NCI-H460 (cell line): ENCODE data around the gene EHF. TPM values are rescaled to one million over a fixed set of nuclear protein-coding genes. Genes with fewer than 3 reads are reported as not detected.

Experiments used
- DNase-seq: peaks from one replicate; pipeline ENCODE4 v3.0.0-alpha.2; 2016; ENCODE audit warnings: low read depth; ENCODE audit errors: extremely low read depth
- total RNA-seq: library from RNA; depleted of rRNA; stranded (reverse); fragments of >200 nt; shearing (Covaris generic); gene quantifications from 2 replicates; pipeline ENCODE4 v1.2.3, GENCODE V29; 2014

The EHF gene
- total RNA-seq, 1 experiment from 2014 or later = 0.10 TPM

DNA sequence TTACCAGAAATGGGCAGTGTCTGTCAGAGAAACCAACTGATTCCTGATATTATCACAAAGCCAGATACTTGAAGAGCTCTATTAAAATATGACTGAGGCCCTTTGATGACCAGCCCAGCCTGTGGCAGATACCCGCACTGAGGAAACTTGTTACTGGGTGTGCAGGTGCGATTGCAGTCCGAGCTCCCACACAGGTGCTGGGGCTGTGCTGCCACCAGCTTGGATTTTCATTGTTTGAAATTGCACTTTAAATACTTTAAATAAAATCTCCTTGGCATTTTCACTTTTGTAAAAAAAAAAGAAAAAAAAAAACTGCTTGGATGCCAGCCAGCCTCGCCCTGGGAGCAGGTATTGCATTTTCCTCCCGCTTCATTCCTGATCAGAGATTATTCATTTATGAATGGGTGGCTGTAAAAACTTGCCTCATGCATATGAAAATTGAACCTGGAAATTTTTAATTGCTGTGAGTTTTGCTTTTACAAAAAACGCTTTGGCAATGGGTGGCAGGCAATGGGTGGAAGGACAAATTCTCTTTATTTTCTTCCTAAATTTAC, 21.2 kb downstream of the EHF start:
- DNase-seq = no peak

DNA sequence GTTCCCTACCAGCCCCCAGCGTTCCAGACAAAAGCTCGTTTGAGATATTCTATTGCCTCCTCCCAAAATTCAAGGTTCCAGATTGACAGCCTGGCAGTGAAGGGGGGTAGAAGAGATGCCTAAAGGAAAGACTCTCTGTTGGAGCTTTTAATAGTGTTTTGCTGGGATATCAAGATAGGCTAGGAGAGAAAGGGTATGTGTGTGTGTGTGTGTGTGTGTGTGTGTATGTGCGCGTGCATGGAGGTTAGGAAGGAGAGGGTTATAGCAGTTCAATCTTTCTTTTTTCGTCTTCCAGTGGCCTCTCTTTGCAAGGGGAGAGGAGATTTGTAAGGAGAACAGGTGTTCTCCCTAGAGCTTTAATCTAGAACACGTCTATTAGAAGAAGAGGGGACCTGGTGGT, 22.0 kb downstream of the EHF start:
- DNase-seq = no peak

DNA sequence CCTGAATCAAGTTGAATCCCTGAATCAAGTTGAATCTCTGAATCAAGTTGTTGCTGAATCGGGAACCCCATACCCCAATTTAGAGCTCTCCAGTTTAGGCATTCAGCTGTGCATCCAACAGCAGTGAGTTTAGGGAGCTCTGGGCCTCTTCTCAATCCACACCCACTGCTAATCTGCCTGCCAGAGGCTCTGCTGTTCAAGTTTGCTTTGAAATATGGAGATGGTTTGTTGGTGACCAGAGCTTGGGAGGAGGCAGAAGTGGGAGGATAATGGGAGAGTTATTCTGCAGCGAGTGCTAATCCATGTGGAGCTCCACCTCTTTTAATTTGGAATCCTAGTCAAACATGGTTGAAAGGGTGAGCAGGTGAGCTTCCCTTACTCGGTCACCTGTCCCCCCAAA, 22.4 kb downstream of the EHF start:
- no peak for DNase-seq

DNA sequence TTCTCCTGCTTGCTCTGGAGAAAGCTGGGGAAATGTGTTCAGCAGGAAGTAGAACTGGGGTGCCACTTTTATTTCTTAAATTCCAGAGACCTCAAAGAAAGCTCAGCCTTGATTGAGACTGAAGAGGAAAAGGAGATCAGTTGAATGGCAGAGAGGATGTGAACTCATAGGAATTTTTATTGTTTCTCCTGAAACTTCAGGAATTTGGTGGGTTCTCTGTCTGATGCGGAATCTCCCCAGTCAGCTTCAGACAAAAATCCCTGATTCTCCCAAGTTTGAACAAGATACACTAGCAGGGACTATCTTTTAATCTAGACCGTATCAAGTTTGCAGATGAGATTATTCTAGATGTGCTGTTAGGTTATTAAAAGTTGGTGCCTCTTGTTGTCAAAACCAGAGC, 23.0 kb downstream of the EHF start:
- DNase-seq = no peak

DNA sequence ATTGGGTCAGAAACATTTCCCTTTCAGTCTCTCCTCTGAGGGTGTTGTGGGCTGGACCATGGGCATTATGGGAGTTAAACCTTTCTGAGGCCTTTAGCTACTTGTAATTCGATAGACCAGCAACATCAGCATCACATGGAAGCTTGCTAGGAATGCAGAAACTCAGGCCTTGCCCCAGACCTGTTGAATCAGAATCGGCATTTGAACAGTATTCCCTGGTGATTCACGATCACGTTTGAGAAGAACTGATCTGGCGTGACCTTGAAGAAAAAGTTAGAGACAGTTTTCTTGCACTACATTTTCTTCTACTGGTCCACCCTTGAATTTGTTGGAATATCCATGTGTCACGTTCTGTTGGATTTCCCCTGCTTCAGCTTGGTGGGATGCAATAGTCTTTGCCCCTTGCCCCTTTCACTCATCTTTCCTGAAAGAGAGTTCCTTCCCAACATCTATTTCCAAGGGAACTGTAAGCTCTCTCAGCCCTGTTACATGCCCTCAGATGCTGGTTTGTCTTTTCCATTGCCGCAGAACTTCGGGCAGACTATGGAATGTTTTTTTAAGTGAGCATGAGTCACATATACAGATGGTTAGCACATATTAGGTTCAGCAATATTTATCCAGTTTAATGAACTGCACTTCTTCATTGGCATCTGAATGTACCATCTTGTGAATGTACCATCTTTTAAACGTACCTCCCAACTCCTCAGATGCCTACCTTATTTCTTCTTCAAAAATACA, 23.9 kb downstream of the EHF start:
- DNase-seq = no peak

DNA sequence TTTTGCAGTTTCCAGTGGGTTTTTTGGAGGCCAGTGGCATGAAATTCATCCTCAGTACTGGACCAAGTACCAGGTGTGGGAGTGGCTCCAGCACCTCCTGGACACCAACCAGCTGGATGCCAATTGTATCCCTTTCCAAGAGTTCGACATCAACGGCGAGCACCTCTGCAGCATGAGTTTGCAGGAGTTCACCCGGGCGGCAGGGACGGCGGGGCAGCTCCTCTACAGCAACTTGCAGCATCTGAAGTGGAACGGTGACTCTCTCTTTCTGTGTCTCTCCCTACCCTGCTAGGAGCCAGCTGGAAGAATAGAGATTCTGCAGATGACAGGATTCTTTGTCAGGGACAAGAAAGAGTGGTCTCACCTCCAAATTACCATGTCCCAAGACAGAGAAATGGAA, 25.5 kb downstream of the EHF start:
- no peak for DNase-seq

DNA sequence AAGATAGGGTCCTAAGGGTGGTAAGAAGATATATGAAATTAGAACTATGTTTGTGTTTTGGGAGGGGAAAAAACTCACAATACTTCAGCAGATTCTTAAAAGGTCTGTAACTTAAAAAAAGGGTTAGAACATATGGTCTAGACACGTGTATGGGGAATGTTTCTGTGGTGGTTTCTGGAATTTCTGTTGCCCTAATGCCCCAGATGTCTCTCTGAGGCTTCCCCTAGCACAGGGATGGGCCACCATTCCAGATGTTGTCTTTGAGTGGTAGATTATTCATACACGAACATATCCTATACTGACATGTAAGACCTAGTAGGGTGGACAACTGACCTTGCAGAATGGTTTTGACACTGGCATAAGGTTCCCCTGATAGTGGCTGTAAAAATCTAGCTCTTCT, 26.2 kb downstream of the EHF start:
- DNase-seq = no peak

DNA sequence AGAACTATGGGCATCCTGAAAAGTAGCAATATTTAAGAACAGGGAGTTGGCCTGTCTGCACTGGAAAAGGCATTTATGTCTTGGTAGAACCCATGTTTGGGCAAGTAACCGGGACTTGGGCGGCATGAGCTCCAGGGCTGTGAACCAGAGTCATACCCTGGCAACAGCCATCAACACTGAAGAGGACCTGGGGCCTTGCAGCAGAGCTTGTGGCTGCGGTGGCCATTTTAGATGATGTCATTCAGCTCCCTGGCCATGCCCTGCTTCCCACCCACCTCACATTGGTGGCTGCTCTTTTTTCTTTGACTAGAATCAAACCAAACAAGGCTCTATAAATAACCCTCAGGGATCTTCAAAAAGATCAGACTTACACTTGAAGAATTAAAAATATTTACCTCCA, 26.6 kb downstream of the EHF start:
- DNase-seq = no peak

DNA sequence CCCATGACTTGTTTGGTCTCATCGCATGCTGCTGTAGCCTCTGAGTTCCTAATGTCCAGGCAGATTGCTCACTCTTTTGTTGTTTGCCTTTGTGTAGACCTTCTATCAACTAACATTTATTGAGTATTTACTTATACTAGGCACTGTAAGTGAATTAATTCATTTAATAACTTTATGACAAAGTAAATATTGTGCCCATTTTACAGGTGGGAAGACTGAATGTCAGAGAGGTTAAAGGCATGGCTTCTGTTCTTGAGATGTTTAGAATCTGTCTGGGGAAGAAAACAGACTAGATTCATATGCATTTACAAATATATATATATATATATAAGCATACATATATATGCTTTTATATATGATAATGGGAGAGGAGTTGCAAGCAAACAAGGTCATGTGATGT, 27.1 kb downstream of the EHF start:
- DNase-seq = no peak

DNA sequence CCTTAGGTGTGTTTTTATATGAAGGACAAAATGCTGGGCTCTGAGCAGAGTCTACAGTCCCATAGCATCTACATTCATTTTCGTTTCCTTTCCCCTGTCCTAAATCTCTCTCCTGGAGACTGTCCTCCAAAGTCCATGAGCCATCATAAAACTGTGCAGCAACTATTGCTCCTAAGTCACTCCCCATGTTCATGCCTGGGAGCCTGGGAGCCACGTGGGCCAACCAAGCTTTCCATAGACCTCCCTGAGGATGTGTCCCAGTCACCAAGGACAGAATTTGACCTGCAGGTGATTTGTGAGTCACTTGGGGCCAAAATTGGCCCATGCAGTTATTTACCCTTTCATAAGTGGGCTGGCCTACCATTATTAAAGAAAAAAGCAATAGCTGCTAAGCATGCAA, 28.7 kb downstream of the EHF start:
- no peak for DNase-seq

DNA sequence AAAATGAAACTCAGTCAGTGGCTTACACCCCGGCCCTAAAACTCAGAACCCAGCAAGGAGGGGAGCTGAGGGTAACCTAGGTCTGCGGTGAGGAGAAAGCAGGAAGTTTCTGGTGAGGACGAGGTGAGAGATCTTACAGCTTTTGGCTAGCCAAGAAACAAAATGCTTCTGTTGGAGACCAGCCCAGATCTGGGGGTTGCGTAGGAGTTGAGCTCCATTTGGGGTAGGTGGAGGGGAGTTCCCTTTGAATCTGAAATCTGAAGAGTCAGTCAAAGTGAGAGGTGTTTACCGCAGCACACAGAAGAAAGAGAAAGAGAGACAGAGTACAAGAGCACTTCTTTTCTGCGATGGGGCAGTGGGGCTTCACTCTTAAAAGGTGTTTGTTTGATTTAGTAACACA, 29.6 kb downstream of the EHF start:
- no peak for DNase-seq

DNA sequence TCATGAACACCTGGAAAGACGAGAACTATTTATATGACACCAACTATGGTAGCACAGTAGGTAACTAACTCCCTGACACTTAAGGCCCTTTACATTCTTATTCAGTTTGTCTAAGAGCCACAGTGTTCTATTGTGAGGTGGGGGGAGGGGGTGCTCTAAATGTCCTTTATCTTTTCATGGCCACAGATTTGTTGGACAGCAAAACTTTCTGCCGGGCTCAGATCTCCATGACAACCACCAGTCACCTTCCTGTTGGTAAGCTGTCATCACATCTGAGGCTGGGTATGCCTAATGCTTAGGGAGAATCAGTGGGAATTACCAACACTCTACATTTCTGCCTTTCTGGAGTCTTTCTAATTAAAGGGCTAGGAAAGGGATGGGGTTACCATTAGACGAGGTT, 30.7 kb downstream of the EHF start:
- no peak for DNase-seq

DNA sequence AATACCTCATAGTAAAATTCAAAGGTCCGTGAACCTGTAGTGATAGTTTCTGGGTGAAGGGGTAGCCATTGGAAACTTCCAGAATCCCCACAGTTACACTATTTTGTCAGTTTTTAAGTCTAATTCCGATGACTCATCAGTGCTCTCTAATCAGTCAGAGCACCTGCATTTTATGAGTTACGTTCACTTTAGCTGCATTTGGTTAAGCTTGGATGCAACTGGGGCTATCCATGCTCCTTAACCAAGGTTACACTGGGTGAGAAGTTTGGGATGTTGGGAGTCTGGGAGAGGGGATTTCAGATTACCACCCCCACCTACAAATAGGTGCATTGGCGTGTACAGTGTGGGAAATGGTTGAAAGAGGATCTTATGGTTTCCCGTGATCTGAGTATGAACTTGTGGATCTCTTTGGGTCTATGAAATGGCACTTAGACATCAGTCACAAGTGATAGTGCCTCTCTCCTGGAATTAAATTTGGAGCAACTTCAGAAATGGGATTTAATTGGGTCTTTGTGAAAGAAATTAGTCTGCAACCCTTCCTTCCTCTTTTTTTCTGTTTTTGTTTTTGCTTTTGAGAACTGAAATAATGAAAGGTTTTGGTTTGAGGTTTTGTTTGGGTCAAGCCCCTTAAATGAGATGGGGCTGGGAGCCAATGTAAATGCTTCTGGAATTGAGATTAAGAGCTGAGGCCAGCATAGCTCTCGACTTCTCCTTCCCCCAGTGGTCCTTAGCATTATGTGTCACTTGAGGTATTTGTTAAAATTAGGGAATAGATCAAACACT, 31.5 kb downstream of the EHF start:
- no peak for DNase-seq

DNA sequence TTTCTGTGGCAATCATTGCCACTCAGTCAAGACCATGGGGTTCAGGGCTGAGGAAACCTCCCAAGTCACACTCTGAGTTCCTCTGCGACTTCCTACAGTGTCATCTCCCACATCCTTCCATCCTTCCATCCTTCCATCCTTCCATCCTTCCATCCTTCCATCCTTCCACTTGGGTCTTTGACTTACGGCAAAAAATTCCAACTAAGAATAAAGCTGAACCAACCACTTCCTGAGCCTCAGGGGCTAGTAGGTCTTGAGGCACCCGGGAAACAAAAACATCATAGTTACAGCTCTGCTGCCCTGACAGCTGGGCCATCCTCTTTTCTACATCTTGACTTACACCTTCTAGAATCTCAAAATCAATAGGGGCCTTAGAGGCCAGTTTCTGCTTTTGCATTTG, 32.1 kb downstream of the EHF start:
- DNase-seq = no peak

DNA sequence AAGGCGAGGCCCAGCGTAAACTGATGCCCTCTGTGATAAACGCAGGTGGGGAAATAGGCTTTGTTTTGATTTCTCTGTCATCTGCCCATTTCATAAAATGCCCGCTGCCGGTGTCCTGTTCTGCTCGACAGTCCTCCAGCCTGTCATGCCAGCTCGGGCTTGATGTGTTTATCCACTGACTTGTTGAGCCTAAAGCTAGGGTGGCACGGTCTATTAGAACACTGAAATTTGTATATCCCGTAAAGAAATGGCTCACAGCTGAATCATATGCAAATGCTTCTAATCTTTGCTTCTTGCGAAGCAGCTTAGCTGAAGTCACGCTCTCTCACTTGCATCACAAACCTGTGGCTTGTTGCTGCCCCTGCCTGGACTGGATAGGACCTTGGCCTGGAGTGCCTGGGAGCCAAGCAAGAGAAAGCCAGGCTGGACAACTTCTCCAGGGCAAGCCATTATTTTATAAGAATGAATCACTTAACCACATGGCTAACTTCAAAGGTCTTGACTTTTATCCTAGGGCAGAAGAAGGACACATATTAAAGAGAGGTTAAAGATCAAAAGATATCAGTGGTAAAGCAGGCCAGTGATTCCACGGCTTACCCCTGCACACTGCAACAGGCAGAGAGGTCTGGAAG, 33.1 kb downstream of the EHF start:
- DNase-seq = peak; percentile 96

DNA sequence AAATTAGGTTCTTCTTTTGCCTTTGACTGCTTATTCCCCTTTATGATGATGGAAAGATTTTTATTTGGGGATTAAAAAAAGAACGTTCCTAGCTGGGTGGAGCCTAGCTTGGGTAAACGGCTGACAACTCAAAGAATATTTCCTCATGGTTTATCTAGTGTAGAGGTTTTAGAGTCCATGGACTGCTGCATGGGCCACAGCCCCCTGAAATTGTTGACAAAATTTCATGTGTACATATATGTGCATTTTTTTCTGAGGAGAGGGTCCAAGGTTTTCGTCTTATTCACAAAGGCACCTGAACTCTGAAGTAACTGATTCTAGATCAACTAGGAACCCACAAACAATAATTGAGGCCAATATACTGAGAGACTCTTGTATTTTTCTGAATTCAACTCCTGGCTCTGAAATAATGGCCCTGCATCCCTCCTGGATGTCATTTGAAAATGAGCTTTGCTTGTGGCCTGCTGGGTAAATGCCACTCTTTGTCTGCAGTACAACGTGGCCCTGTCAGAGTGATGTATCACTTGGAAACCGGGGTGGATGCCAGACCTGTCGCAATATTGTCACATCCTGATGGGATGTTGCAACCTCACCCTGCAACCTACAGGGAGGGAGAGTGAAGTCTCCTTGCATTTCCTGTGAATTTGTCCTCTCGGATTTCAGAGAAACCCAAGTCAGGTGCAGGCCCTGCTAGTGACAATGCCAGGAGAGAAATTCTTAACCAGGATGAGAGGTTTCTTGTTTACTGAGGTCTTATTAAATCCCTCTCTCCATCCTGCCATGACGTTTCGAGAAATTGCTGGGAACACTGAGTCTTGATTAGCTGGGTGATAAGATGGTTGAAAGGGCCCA, 33.8 kb downstream of the EHF start:
- peak; percentile 98 for DNase-seq

DNA sequence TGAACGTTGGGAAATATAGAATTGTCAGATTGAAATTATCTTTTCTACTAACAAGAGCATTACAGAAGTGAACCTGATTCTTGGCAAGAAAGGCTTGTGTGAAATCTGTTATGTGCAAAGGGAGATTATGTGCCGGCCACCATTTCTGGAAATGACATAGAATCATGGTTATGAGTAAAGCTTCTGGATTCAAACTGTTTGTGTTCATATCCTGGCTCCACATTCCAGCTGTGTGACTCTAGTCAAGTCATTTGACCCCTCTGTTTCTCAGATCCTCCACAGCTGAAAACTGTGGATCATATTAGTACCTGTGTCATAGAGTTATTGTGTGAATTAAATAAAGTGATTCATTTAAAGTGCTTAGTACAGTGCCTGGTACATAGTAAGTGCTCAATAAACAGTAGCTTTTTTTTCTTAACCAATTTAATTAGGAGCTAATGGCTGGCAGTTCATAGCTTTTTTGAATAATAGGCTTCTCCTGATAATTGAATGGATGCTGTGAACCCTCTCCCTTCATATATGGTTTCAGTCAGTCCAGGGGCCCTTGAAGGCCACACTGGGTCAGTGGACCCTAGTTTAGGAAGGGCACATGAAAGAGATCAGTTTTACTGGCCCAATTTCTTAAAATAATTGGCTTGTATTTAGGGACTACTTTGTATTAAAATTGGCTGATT, 34.6 kb downstream of the EHF start:
- DNase-seq = peak; percentile 96

DNA sequence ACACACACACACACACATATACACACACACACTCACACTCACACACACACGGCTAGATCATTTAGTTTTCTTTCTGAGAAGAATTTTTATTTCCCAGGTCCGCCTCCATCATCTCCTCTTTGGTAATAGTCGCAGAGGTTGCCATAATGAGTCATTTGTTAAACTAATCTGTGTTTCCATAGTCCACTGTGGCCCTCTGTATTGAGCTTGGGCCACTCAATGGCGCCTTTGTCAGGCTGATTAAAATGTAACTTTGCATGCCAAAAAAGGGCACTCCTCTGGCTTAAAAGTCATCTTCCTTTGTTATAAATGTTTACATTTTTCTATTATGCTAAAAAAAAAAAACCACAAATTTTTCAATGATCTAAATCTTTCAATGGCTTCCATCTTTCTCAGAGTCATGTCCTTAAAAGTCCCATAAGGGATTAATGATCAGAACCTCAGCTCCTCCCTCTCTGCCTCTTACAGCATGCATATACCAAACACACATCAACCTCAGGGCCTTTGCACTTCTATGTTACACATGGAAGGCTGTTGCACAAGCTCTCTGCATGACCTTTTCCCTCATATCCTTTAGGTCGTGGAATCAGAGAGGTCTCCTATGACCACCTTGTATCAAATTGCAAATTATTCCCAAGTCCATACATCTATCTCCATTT, 35.3 kb downstream of the EHF start:
- DNase-seq = no peak
